Ascending aorta (tissue), 2 donors: Measurements from ENCODE around the gene NAA30. TPM values are rescaled to one million over a fixed set of nuclear protein-coding genes. Genes with fewer than 3 reads are reported as not detected.

ENCODE experiments used
- DNase-seq, 2 donors: peaks; one replicate each; pipeline ENCODE4 v3.0.0-alpha.2; 2019; ENCODE audit warnings: low spot score in 2 of 2
- H3K27ac ChIP-seq, 2 donors: fragments of 200-600 bp; sonication (generic); one replicate each; pipeline ENCODE4 v1.5.1; 2016 to 2017; ENCODE audit warnings: mild to moderate bottlenecking in 1 of 2
- H3K27me3 ChIP-seq: fragments of 200-600 bp; sonication (generic); one replicate; pipeline ENCODE4 v1.5.1; 2017
- H3K36me3 ChIP-seq, 2 donors: fragments of 200-600 bp; sonication (generic); one replicate each; pipeline ENCODE4 v1.5.1; 2016
- H3K4me1 ChIP-seq, 2 donors: fragments of 200-600 bp; sonication (generic); one replicate each; pipeline ENCODE4 v1.5.1; 2016 to 2017; ENCODE audit warnings: mild to moderate bottlenecking in 1 of 2
- H3K4me3 ChIP-seq, 2 donors: fragments of 200-600 bp; sonication (generic); one replicate each; pipeline ENCODE4 v1.5.1; 2016 to 2017; ENCODE audit warnings: mild to moderate bottlenecking in 1 of 2
- H3K9me3 ChIP-seq, 2 donors: fragments of 200-600 bp; sonication (generic); one replicate each; pipeline ENCODE4 v1.5.1; 2016
- intact Hi-C: fragments of 100-400 bp; cut with DNase I; formaldehyde crosslinking; loops from one replicate; pipeline ENCODE4 v1.15.1; 2023
- total RNA-seq: library from RNA; depleted of rRNA; stranded (reverse); fragments of >200 nt; gene quantifications from one replicate; pipeline ENCODE4 v1.1.0, GENCODE V29; 2016
- TF ChIP-seq, protein P1 (sequence below), 3 experiments: fragments of 200-600 bp in 2 of 3; fragments of 450-650 bp in 1 of 3; sonication (generic) in 2 of 3; IDR thresholded peaks; one replicate each; pipeline ENCODE4 v1.5.1; 2016 to 2019; ENCODE audit warnings: antibody characterized with exemption in 3 of 3, mild to moderate bottlenecking in 1 of 3, moderate library complexity in 1 of 3

Gene NAA30
- total RNA-seq, 1 donor from 2014 or later: 6.2 TPM

DNA sequence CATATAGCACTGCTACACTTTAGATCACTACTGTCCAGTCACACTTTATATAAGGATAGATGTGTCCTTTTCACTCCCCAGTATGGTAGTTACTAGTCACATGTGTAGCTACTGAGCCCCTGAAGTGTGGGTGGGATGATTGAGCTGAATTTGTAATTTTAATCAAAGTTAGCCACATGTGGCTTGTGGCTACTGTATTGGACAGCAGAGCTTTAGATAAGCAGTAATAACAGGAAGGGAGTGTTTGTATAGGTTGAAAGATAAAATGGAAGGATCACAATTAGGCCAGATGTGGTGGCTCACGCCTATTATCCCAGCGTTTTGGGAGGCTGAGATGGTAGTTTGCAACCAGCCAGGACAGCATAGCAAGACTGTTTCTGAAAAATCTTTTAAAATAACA, 23.5 kb downstream of the NAA30 start:
- TF ChIP-seq, protein P1, sequence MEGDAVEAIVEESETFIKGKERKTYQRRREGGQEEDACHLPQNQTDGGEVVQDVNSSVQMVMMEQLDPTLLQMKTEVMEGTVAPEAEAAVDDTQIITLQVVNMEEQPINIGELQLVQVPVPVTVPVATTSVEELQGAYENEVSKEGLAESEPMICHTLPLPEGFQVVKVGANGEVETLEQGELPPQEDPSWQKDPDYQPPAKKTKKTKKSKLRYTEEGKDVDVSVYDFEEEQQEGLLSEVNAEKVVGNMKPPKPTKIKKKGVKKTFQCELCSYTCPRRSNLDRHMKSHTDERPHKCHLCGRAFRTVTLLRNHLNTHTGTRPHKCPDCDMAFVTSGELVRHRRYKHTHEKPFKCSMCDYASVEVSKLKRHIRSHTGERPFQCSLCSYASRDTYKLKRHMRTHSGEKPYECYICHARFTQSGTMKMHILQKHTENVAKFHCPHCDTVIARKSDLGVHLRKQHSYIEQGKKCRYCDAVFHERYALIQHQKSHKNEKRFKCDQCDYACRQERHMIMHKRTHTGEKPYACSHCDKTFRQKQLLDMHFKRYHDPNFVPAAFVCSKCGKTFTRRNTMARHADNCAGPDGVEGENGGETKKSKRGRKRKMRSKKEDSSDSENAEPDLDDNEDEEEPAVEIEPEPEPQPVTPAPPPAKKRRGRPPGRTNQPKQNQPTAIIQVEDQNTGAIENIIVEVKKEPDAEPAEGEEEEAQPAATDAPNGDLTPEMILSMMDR (IDR thresholded peaks at IDR 0.05): no peak
- intact Hi-C loops: no loop called here

DNA sequence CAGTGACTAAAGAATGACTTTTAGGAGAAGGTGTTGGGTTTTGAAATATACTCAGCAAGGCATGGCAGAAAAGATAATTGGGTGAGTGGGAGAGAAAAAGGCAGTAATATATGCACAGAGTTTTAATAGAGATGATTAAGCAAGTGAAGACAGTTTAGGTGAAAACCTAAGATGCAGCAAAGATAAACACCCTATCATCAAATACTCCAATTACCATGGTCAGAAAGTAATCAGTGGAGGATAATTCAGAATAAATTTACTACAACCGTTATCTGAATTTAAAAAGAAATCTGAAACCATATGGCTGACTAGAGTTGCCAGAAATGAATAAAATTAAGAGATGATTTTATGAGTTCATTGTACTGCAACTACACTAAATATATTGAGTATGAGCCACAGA, 26.8 kb downstream of the NAA30 start:
- TF ChIP-seq, protein P1 (IDR thresholded peaks at IDR 0.05): no peak
- no peak for DNase-seq
- H3K27ac ChIP-seq: no peak overlapping the region
- H3K27me3 ChIP-seq: no peaks in the 10 kb centered on the region
- no peaks in the 10 kb centered on the region for H3K4me1 ChIP-seq
- no peaks in the 10 kb centered on the region for H3K9me3 ChIP-seq
- no peak overlapping the region for H3K4me3 ChIP-seq
- intact Hi-C loops: no loop called here
- H3K36me3 ChIP-seq: no peaks in the 10 kb centered on the region

More for the DNA sequence above, 23.5 kb downstream of the NAA30 start:
- no peaks in the 10 kb centered on the region for H3K27me3 ChIP-seq
- no peak for DNase-seq
- H3K4me3 ChIP-seq: no peak overlapping the region
- H3K27ac ChIP-seq: no peak overlapping the region
- peaks cover 13 to 14% of the 10 kb centered on the region in 2 donors for H3K36me3 ChIP-seq
- no peaks in the 10 kb centered on the region for H3K4me1 ChIP-seq
- no peaks in the 10 kb centered on the region for H3K9me3 ChIP-seq

DNA sequence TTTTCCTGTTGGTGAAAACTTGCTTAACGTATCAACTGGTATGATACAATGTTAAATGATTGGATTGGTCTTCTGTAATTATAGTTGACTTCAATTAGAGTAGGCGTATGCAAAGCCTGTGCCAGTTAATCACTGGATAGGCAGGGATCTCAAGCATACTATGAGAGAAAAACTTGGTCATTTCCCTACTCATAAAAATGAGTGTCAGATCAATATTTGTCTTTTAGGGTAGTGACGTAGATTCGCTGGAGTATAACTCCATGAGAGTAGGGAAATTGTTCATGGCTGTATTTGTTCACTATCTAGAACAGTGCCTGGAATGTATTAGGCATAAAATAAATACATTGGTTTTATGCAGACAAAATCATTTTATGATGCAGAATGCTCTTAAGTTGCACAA, 28.6 kb downstream of the NAA30 start:
- Histone ChIP-seq H3K4me1 (no peaks in the 10 kb centered on the region), H3K27ac (no peak overlapping the region), H3K4me3 (no peak overlapping the region), H3K36me3 (no peaks in the 10 kb centered on the region), H3K9me3 (no peaks in the 10 kb centered on the region), H3K27me3 (no peaks in the 10 kb centered on the region)
- intact Hi-C loops: no loop called here
- TF ChIP-seq, protein P1 (IDR thresholded peaks at IDR 0.05): no peak
- DNase-seq: no peak

- no peak overlapping the region for H3K4me3 ChIP-seq
- no peak for DNase-seq
- H3K27me3 ChIP-seq: no peaks in the 10 kb centered on the region
- TF ChIP-seq, protein P1 (IDR thresholded peaks at IDR 0.05): no peak
- intact Hi-C loops: no loop called here
- H3K36me3 ChIP-seq: no peaks in the 10 kb centered on the region
- no peaks in the 10 kb centered on the region for H3K9me3 ChIP-seq
- no peaks in the 10 kb centered on the region for H3K4me1 ChIP-seq
- H3K27ac ChIP-seq: no peak overlapping the region
Observed at GRCh38 chr14:57420033-57420432, 29.6 kb downstream of the NAA30 start.

DNA sequence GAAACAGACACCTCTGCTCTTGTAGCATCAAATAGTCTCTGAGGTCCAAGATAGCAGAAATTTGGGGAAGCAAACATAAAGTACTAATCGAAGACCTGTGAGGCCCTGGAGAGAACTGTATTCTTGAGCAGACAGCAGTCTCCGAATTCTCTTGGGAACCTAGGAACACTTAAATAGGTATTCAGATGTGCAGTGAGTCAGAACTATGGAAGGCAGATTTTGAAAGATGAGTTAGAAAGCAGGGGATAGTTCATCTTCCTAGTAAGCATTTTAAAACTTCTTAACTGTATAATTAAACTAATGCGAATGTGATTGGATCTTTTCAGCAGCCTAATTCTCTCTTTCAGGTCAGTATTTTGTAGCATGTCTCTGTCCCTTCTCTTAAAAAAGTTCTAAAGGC, 30.6 kb downstream of the NAA30 start:
- TF ChIP-seq, protein P1 (IDR thresholded peaks at IDR 0.05): no peak
- H3K4me3 ChIP-seq: no peak overlapping the region
- H3K27me3 ChIP-seq: no peaks in the 10 kb centered on the region
- no peaks in the 10 kb centered on the region for H3K9me3 ChIP-seq
- no peak overlapping the region for H3K27ac ChIP-seq
- H3K4me1 ChIP-seq: no peaks in the 10 kb centered on the region
- no peak for DNase-seq
- intact Hi-C loops: no loop called here
- no peaks in the 10 kb centered on the region for H3K36me3 ChIP-seq

- H3K36me3 ChIP-seq: no peaks in the 10 kb centered on the region
- no peaks in the 10 kb centered on the region for H3K27me3 ChIP-seq
- DNase-seq: no peak
- TF ChIP-seq, protein P1 (IDR thresholded peaks at IDR 0.05): no peak
- H3K4me3 ChIP-seq: no peak overlapping the region
- no peak overlapping the region for H3K27ac ChIP-seq
- H3K4me1 ChIP-seq: no peaks in the 10 kb centered on the region
- intact Hi-C loops: no loop called here
- peaks cover 0 to 8% of the 10 kb centered on the region in 2 donors for H3K9me3 ChIP-seq
Observed at GRCh38 chr14:57435923-57436322, 45.5 kb downstream of the NAA30 start.
